ENCODE data around the gene KLHL18. TPM values are rescaled to one million over a fixed set of nuclear protein-coding genes. Genes with fewer than 3 reads are reported as not detected.

The KLHL18 gene
- 14.6 TPM for total RNA-seq

GRCh38 chr3:47282424-47283192, at the start of gene KLHL18, which contains the start of gene KIF9:
TSS of gene KLHL18 (plus strand) at chr3:47282944. CDS start at chr3:47282966, 22 bp downstream.
TSS of gene KIF9 (minus strand) at chr3:47282799. CDS start at chr3:47277374, 5,425 bp downstream.

GRCh38 chr3:47380601-47381316, 98.0 kb downstream of the KLHL18 start, which contains the start of gene PTPN23:
TSS of gene PTPN23 (plus strand) at chr3:47381021. CDS start at chr3:47381097, 76 bp downstream.

Small RNA genes lying within 50 kb of the gene (small RNA-seq; reads per million reads assigned to genes)
- 0.23 reads per million, percentile 9 among the genes with 10 or more reads in this experiment for gene SNORD13P3 (ENCODE audit: low replicate concordance)

Other genes with a start within 250 kb of the KLHL18 start
- gene SETD2, start 118.8 kb upstream of the KLHL18 start, total RNA-seq, result 66.4 TPM
- gene KIF9, start 145 bp upstream of the KLHL18 start, total RNA-seq, result 19.4 TPM
- 25.9 TPM for gene PTPN23, start 98.1 kb downstream of the KLHL18 start, total RNA-seq
- gene SCAP, start 193.0 kb downstream of the KLHL18 start, total RNA-seq, result 101 TPM
- gene ELP6, start 230.8 kb downstream of the KLHL18 start, total RNA-seq, result 35.5 TPM

Measured in metanephros (tissue), 2 donors.